ENCODE data around the gene NF1. TPM values are rescaled to one million over a fixed set of nuclear protein-coding genes. Genes with fewer than 3 reads are reported as not detected.

Gene NF1
- total and polyA plus RNA-seq, 2 of the 13 experiments (the other 11 are each of a cell fraction or from before 2014, with no cell fraction given) = 21.5 to 26.5 TPM

DNA sequence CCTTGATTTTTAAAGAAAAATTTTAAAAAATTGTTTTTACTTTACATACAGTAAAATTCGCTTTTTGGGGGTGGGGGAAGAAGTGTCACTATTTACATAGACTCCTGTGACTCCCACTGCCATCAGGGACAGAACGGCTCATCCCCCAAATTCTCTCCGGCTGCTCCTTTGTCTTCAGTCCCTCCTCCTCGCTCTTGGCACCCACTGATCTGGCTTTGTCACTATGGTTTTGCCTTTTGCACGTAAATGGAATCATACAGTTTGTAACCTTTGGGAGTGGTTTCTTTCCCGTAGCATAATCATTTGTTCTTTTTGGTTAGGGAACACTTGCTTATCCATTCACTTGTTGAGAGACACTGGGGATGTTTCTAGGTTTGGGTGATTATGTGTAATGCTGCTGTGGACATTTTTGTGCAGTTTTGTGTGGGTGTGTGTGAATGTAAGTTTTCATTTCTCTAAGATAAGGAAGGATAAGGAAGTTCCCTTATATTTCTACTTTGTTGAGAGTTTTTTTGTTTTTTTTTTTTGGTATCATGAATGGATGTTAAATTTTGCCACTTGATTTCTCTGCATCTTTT lies 324.1 kb downstream of the NF1 start:
- H3K4me3 ChIP-seq (replicated peaks in 1 of 3; ENCODE audit: insufficient read depth in 1 of 3, low read depth in 2 of 3, low read length in 3 of 3) = no peak overlapping the region
- H3K36me3 ChIP-seq (replicated peaks in 1 of 2; ENCODE audit: control insufficient read depth in 1 of 2, insufficient read depth in 2 of 2, low read length in 2 of 2) = no peaks in the 10 kb centered on the region
- intact Hi-C loops (cut with micrococcal nuclease; ENCODE audit: unreplicated experiment) = no loop called here
- FAIRE-seq (no peak), ATAC-seq (no peak), DNase-seq (ENCODE audit: low spot score) (no peak)
- no peak overlapping the region for H2AFZ ChIP-seq (ENCODE audit: low read length)
- 15% methylated on average over 6 of the region's 6 CpGs for WGBS (ENCODE audit: low lambda C conversion rate)
- no peak overlapping the region for H3K27ac ChIP-seq (ENCODE audit: extremely low read length, insufficient read depth, low read length)
- CTCF ChIA-PET (ENCODE audit: low intra/inter-chr PET ratio, low total read pairs) = no interaction called here
- in situ Hi-C loops (cut with HindIII; ENCODE audit: extremely low pct_ligation_motif_present, low pct_unique_long_range_greater_than_20kb) = no loop called here
- no peak for TF ChIP-seq SRY (CRISPR knock-in tag; IDR thresholded peaks at IDR 0.05)
- TF ChIP-seq ETV5 (CRISPR knock-in tag; IDR thresholded peaks at IDR 0.05; ENCODE audit: borderline replicate concordance) = no peak
- TF ChIP-seq ZNF878 (CRISPR knock-in tag; IDR thresholded peaks at IDR 0.05) = no peak
- TF ChIP-seq ZNF562 (CRISPR knock-in tag; IDR thresholded peaks at IDR 0.05; ENCODE audit: borderline replicate concordance) = no peak
- no peak for TF ChIP-seq ZSCAN22 (CRISPR knock-in tag; IDR thresholded peaks at IDR 0.05)
- TF ChIP-seq, protein P1, sequence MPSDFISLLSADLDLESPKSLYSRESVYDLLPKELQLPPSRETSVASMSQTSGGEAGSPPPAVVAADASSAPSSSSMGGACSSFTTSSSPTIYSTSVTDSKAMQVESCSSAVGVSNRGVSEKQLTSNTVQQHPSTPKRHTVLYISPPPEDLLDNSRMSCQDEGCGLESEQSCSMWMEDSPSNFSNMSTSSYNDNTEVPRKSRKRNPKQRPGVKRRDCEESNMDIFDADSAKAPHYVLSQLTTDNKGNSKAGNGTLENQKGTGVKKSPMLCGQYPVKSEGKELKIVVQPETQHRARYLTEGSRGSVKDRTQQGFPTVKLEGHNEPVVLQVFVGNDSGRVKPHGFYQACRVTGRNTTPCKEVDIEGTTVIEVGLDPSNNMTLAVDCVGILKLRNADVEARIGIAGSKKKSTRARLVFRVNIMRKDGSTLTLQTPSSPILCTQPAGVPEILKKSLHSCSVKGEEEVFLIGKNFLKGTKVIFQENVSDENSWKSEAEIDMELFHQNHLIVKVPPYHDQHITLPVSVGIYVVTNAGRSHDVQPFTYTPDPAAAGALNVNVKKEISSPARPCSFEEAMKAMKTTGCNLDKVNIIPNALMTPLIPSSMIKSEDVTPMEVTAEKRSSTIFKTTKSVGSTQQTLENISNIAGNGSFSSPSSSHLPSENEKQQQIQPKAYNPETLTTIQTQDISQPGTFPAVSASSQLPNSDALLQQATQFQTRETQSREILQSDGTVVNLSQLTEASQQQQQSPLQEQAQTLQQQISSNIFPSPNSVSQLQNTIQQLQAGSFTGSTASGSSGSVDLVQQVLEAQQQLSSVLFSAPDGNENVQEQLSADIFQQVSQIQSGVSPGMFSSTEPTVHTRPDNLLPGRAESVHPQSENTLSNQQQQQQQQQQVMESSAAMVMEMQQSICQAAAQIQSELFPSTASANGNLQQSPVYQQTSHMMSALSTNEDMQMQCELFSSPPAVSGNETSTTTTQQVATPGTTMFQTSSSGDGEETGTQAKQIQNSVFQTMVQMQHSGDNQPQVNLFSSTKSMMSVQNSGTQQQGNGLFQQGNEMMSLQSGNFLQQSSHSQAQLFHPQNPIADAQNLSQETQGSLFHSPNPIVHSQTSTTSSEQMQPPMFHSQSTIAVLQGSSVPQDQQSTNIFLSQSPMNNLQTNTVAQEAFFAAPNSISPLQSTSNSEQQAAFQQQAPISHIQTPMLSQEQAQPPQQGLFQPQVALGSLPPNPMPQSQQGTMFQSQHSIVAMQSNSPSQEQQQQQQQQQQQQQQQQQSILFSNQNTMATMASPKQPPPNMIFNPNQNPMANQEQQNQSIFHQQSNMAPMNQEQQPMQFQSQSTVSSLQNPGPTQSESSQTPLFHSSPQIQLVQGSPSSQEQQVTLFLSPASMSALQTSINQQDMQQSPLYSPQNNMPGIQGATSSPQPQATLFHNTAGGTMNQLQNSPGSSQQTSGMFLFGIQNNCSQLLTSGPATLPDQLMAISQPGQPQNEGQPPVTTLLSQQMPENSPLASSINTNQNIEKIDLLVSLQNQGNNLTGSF (CRISPR knock-in tag; IDR thresholded peaks at IDR 0.05) = no peak
- no peak for TF ChIP-seq MEIS1 (CRISPR knock-in tag; IDR thresholded peaks at IDR 0.05; ENCODE audit: borderline replicate concordance)
- TF ChIP-seq ZNF547 (CRISPR knock-in tag; IDR thresholded peaks at IDR 0.05) = no peak
- no peak for TF ChIP-seq NFKBIZ (CRISPR knock-in tag; IDR thresholded peaks at IDR 0.05)
- no peak for TF ChIP-seq ZNF7 (CRISPR knock-in tag; IDR thresholded peaks at IDR 0.05)
- no peak for TF ChIP-seq PAX8 (CRISPR knock-in tag; IDR thresholded peaks at IDR 0.05; ENCODE audit: borderline replicate concordance)
- no peak for TF ChIP-seq RARA (CRISPR knock-in tag; IDR thresholded peaks at IDR 0.05)
- no peak for TF ChIP-seq HNRNPH1 (optimal IDR thresholded peaks at IDR 0.05; ENCODE audit: low read depth, low read length)
- TF ChIP-seq ZNF720 (CRISPR knock-in tag; IDR thresholded peaks at IDR 0.05) = no peak
- no peak for TF ChIP-seq MBD4 (IDR thresholded peaks at IDR 0.05; ENCODE audit: borderline replicate concordance, low read length)
- H3K4me1 ChIP-seq (ENCODE audit: insufficient read depth, low read length) = peaks cover 43% of the 10 kb centered on the region
- no peak overlapping the region for H3K9ac ChIP-seq (ENCODE audit: insufficient read depth, low read depth, low read length)
- BruUV-seq (replicated peaks) = no TSS peak
- H4K20me1 ChIP-seq (ENCODE audit: insufficient read depth, low read length) = no peaks in the 10 kb centered on the region
- H3K4me2 ChIP-seq (ENCODE audit: low read depth, low read length) = no peak overlapping the region
- POLR2A ChIA-PET = no interaction called here
- peaks cover 0 to 5% of the 10 kb centered on the region in 2 experiments; a peak in 2 of 5 replicates for H3K27me3 ChIP-seq (ENCODE audit: control insufficient read depth in 1 of 2, insufficient read depth in 2 of 2, low read length in 2 of 2)
- no peaks in the 10 kb centered on the region for H3K9me3 ChIP-seq (ENCODE audit: low read length)
- H3K79me2 ChIP-seq (ENCODE audit: insufficient read depth, low read length) = no peaks in the 10 kb centered on the region
